HepG2 (cell line): ENCODE measurements around the gene PNPLA2. TPM values are rescaled to one million over a fixed set of nuclear protein-coding genes. Genes with fewer than 3 reads are reported as not detected.
A peak's percentile ranks its signal among the peaks of the same experiment; 100 is the strongest.

ENCODE experiments used
- CEBPG ChIP-seq: IDR thresholded peaks from 2 replicates; pipeline ENCODE4 v1.6.1; 2016
- HNF4A ChIP-seq: sonication (generic); formaldehyde crosslinking; IDR thresholded peaks from 2 replicates; pipeline ENCODE4 v1.4.0; 2020; ENCODE audit warnings: missing genetic modification reagents
- NBN ChIP-seq: fragments of 450-650 bp; conservative IDR thresholded peaks from 2 replicates; pipeline ENCODE4 v1.6.1; 2017
- NFKB2 ChIP-seq: sonication (generic); formaldehyde crosslinking; IDR thresholded peaks from 2 replicates; pipeline ENCODE4 v1.4.0; 2020; ENCODE audit warnings: missing genetic modification reagents, borderline replicate concordance
- POGZ ChIP-seq: sonication (generic); formaldehyde crosslinking; IDR thresholded peaks from 2 replicates; pipeline ENCODE4 v1.4.0; 2020; ENCODE audit warnings: mild to moderate bottlenecking, missing genetic modification reagents
- RAD51 ChIP-seq: fragments of 450-650 bp; IDR thresholded peaks from 2 replicates; pipeline ENCODE4 v1.6.1; 2016; ENCODE audit warnings: borderline replicate concordance
- RFXANK ChIP-seq: IDR thresholded peaks from 2 replicates; pipeline ENCODE4 v1.6.1; 2016
- SNRNP70 ChIP-seq: fragments of 200-400 bp; formaldehyde crosslinking; IDR thresholded peaks from 2 replicates; pipeline ENCODE4 v1.6.1; 2017; ENCODE audit warnings: mild to moderate bottlenecking, low read depth, low read length, moderate library complexity
- ZMYM4 ChIP-seq: sonication (generic); formaldehyde crosslinking; IDR thresholded peaks from 2 replicates; pipeline ENCODE4 v1.8.1; 2023; ENCODE audit warnings: mild to moderate bottlenecking, missing genetic modification reagents
- ZNF256 ChIP-seq: sonication (generic); formaldehyde crosslinking; conservative IDR thresholded peaks from 2 replicates; pipeline ENCODE4 v1.4.0; 2020; ENCODE audit warnings: missing genetic modification reagents
- ZNF3 ChIP-seq: IDR thresholded peaks from 2 replicates; pipeline ENCODE4 v1.7.0; 2017; ENCODE audit warnings: inconsistent platforms
- ZNF451 ChIP-seq: sonication (generic); formaldehyde crosslinking; IDR thresholded peaks from 2 replicates; pipeline ENCODE4 v1.5.0; 2020; ENCODE audit warnings: mild to moderate bottlenecking, missing genetic modification reagents
- ZNF703 ChIP-seq: sonication (generic); formaldehyde crosslinking; IDR thresholded peaks from 2 replicates; pipeline ENCODE4 v1.5.1; 2020; ENCODE audit warnings: missing genetic modification reagents, mild to moderate bottlenecking, moderate library complexity, borderline replicate concordance
- polyA plus RNA-seq, 8 experiments: library from polyadenylated mRNA; depleted of rRNA in 3 of 8; stranded (reverse) in 7 of 8; unstranded in 1 of 8; fragments of >200 nt; fragmentation: Illumina TruSeq in 4 of 8; extraction: Trizol in 4 of 8; gene quantifications; 2 replicates each; pipeline versions ENCODE4 v1.2.1 to v1.2.3, GENCODE V29; 2011 to 2016; ENCODE audit warnings: low read depth in 4 of 8, missing spikeins in 1 of 8, mixed read lengths in 1 of 8; ENCODE audit not compliant: insufficient read depth in 1 of 8
- total RNA-seq, 5 experiments: library from RNA; depleted of rRNA; stranded (reverse); fragments of >200 nt; fragmentation: Illumina TruSeq; extraction: Trizol; gene quantifications; 2 replicates each; pipeline ENCODE4 v1.2.3, GENCODE V29; 2016; ENCODE audit warnings: low read depth in 1 of 5
- TF ChIP-seq, protein P1 (sequence below), 2 experiments: fragments of 450-650 bp in 1 of 2; sonication (generic) in 1 of 2; formaldehyde crosslinking in 1 of 2; IDR thresholded peaks; 2 replicates each; pipeline versions ENCODE4 v1.6.1 to v1.8.0; 2016 to 2022; ENCODE audit warnings: antibody characterized with exemption in 1 of 2, mild to moderate bottlenecking in 1 of 2, missing genetic modification reagents in 1 of 2
- TF ChIP-seq, protein P2 (sequence below): sonication (generic); formaldehyde crosslinking; IDR thresholded peaks from 2 replicates; pipeline ENCODE4 v1.9.0; 2021; ENCODE audit warnings: missing genetic modification reagents, borderline replicate concordance
- TF ChIP-seq, protein P3 (sequence below): sonication (generic); formaldehyde crosslinking; IDR thresholded peaks from 2 replicates; pipeline ENCODE4 v1.5.1; 2020; ENCODE audit warnings: mild to moderate bottlenecking, missing genetic modification reagents, borderline replicate concordance

Gene PNPLA2
- total and polyA plus RNA-seq, 2 of the 13 experiments (the other 11 are each of a cell fraction or from before 2014, with no cell fraction given) = 10.5 to 43.2 TPM

DNA sequence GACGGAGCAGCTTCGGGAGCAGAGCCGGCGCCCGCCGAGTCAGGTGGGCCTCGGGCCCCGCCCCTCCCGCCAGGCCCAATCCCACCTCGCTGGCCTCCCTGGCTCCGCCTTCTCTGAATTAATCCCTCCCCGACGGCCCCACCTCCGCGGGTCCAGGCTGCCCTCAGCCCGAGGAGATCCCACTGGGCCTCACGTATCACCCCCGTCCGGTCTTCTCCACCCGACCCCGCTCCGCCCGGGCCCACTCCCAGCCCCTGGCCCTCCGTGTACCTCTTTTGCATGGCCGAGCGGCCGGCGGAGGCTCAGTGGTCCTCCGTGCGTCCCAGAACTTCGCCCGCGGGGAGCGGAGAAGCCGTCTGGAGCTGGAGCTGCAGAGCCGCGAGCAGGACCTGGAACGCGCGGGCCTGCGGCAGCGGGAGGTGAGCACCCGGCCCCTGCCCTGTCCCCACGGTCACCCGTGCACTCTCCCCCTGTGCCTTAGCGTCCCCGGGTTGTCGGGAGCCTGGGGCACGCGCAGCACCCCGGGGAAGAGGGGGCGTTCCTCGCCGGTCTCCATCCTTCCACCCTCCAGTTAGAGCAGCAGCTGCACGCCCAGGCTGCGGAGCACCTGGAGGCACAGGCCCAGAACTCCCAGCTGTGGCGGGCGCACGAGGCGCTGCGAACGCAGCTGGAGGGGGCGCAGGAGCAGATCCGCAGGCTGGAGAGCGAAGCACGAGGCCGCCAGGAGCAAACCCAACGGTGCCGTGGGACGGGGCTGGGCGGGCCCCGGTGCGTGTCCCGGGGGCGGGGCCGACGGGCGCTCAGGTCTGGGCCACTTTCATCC, 11.8 kb downstream of the PNPLA2 start (continued):
- TF ChIP-seq, protein P1, sequence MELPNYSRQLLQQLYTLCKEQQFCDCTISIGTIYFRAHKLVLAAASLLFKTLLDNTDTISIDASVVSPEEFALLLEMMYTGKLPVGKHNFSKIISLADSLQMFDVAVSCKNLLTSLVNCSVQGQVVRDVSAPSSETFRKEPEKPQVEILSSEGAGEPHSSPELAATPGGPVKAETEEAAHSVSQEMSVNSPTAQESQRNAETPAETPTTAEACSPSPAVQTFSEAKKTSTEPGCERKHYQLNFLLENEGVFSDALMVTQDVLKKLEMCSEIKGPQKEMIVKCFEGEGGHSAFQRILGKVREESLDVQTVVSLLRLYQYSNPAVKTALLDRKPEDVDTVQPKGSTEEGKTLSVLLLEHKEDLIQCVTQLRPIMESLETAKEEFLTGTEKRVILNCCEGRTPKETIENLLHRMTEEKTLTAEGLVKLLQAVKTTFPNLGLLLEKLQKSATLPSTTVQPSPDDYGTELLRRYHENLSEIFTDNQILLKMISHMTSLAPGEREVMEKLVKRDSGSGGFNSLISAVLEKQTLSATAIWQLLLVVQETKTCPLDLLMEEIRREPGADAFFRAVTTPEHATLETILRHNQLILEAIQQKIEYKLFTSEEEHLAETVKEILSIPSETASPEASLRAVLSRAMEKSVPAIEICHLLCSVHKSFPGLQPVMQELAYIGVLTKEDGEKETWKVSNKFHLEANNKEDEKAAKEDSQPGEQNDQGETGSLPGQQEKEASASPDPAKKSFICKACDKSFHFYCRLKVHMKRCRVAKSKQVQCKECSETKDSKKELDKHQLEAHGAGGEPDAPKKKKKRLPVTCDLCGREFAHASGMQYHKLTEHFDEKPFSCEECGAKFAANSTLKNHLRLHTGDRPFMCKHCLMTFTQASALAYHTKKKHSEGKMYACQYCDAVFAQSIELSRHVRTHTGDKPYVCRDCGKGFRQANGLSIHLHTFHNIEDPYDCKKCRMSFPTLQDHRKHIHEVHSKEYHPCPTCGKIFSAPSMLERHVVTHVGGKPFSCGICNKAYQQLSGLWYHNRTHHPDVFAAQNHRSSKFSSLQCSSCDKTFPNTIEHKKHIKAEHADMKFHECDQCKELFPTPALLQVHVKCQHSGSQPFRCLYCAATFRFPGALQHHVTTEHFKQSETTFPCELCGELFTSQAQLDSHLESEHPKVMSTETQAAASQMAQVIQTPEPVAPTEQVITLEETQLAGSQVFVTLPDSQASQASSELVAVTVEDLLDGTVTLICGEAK (IDR thresholded peaks at IDR 0.05) = no peak
- TF ChIP-seq, protein P1 (CRISPR knock-in tag; IDR thresholded peaks at IDR 0.05) = peak; percentile 37; the same call in 1 of the 2 replicates
- TF ChIP-seq NBN (no peak), HNF4A (CRISPR knock-in tag) (no peak), ZNF256 (CRISPR knock-in tag) (no peak), NFKB2 (CRISPR knock-in tag) (no peak; the same call in 1 of the 2 replicates), ZMYM4 (CRISPR knock-in tag) (no peak), RFXANK (CRISPR knock-in tag) (no peak), CEBPG (CRISPR knock-in tag) (no peak), ZNF3 (no peak), POGZ (no peak), ZNF451 (peak; percentile 69; the same call in 1 of the 2 replicates), RAD51 (no peak), ZNF703 (CRISPR knock-in tag) (no peak), SNRNP70 (no peak)
- TF ChIP-seq, protein P2, sequence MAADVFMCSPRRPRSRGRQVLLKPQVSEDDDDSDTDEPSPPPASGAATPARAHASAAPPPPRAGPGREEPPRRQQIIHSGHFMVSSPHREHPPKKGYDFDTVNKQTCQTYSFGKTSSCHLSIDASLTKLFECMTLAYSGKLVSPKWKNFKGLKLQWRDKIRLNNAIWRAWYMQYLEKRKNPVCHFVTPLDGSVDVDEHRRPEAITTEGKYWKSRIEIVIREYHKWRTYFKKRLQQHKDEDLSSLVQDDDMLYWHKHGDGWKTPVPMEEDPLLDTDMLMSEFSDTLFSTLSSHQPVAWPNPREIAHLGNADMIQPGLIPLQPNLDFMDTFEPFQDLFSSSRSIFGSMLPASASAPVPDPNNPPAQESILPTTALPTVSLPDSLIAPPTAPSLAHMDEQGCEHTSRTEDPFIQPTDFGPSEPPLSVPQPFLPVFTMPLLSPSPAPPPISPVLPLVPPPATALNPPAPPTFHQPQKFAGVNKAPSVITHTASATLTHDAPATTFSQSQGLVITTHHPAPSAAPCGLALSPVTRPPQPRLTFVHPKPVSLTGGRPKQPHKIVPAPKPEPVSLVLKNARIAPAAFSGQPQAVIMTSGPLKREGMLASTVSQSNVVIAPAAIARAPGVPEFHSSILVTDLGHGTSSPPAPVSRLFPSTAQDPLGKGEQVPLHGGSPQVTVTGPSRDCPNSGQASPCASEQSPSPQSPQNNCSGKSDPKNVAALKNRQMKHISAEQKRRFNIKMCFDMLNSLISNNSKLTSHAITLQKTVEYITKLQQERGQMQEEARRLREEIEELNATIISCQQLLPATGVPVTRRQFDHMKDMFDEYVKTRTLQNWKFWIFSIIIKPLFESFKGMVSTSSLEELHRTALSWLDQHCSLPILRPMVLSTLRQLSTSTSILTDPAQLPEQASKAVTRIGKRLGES = no peak
- TF ChIP-seq, protein P3, sequence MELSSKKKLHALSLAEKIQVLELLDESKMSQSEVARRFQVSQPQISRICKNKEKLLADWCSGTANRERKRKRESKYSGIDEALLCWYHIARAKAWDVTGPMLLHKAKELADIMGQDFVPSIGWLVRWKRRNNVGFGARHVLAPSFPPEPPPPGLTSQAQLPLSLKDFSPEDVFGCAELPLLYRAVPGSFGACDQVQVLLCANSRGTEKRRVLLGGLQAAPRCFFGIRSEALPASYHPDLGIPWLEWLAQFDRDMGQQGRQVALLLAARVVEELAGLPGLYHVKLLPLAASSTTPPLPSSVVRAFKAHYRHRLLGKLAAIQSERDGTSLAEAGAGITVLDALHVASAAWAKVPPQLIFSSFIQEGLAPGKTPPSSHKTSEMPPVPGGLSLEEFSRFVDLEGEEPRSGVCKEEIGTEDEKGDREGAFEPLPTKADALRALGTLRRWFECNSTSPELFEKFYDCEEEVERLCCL (CRISPR knock-in tag) = no peak
